Measurements from ENCODE around the gene GNG3. TPM values are rescaled to one million over a fixed set of nuclear protein-coding genes. Genes with fewer than 3 reads are reported as not detected.
A peak's percentile ranks its signal among the peaks of the same experiment; 100 is the strongest.
"Not testable (repeated sequence)": the region's sequence is repeated elsewhere in the genome, so short reads cannot be mapped to it uniquely, and the experiment has no call there.

The GNG3 gene
- total RNA-seq, 3 donors from 2014 or later = 0.35 to 5.2 (median 0.92) TPM

- intact Hi-C loops (cut with DNase I, micrococcal nuclease) = no loop called here
- Histone ChIP-seq H3K9me3 (no peaks in the 10 kb centered on the region), H3K4me3 (peak overlapping the region; percentile 90), H3K36me3 (ENCODE audit: low read depth) (peaks cover 8% of the 10 kb centered on the region), H3K4me1 (ENCODE audit: low read depth) (peaks cover 35% of the 10 kb centered on the region)
- ATAC-seq (peak; percentile 31), DNase-seq (no peak)
- TF ChIP-seq, protein P1, sequence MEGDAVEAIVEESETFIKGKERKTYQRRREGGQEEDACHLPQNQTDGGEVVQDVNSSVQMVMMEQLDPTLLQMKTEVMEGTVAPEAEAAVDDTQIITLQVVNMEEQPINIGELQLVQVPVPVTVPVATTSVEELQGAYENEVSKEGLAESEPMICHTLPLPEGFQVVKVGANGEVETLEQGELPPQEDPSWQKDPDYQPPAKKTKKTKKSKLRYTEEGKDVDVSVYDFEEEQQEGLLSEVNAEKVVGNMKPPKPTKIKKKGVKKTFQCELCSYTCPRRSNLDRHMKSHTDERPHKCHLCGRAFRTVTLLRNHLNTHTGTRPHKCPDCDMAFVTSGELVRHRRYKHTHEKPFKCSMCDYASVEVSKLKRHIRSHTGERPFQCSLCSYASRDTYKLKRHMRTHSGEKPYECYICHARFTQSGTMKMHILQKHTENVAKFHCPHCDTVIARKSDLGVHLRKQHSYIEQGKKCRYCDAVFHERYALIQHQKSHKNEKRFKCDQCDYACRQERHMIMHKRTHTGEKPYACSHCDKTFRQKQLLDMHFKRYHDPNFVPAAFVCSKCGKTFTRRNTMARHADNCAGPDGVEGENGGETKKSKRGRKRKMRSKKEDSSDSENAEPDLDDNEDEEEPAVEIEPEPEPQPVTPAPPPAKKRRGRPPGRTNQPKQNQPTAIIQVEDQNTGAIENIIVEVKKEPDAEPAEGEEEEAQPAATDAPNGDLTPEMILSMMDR (IDR thresholded peaks at IDR 0.05) = no peak
Observed at GRCh38 chr11:62726915-62727164, 19.4 kb downstream of the GNG3 start.

DNA sequence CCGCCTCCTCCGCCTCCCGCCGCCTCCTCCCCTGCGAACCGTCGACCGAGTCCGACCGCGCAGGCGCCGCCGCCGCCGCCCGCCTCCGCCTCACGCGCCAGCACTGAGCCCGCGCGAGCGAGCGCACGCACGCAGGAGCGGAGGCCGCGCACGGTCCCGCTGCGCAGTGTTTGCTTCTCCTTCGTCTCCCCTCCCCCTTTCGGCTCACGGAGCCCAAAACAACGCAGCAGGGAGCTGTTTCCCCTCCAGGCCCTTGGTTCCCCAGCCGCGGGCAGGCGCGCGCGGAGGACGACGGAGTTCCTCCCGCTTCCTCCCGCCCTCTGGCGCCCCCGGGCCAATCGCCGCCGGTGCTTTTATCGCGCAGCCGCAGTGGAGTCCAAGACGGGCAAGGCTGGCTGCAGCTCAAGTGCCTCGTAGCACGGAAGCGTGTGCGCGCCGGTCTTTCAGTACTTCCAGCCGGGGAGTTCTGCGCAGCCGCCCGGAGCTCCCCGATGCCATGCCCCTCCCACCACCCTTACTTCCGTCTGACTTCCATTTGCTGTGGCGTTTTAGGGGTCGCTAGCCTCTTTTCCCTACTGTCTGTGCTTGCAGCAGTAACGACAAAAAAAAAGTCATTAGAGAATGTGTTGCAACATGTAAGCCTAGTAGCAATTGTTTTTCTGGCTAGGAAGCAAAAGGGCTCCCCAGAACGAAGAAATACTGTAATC is 19.8 kb downstream of the GNG3 start, which contains the start of gene HNRNPUL2:
HNRNPUL2 (minus strand) TSS at position 293 of the 707 bp plus-strand sequence. CDS start 301 bp downstream, outside the sequence.
- intact Hi-C loops (cut with DNase I, micrococcal nuclease) = no loop called here
- peaks cover 35% of the 10 kb centered on the region for H3K4me1 ChIP-seq (ENCODE audit: low read depth)
- peak; percentile 97 to 99 (median 99) for DNase-seq

GRCh38 chr11:62727872-62728170 is 20.3 kb downstream of the GNG3 start:
- intact Hi-C loops (cut with DNase I, micrococcal nuclease) = no loop called here
- ATAC-seq = peak; percentile 74
- no peaks in the 10 kb centered on the region for H3K9me3 ChIP-seq
- H3K36me3 ChIP-seq (ENCODE audit: low read depth) = no peaks in the 10 kb centered on the region
- TF ChIP-seq, protein P1 (IDR thresholded peaks at IDR 0.05) = no peak
- peak overlapping the region; percentile 90 for H3K4me3 ChIP-seq
- DNase-seq = peak in 2 of 3 donors; percentile 84 to 90
- H3K4me1 ChIP-seq (ENCODE audit: low read depth) = peaks cover 35% of the 10 kb centered on the region

More for the DNA sequence above, 19.8 kb downstream of the GNG3 start, which contains the start of gene HNRNPUL2:
- Histone ChIP-seq H3K36me3 (ENCODE audit: low read depth) (peaks cover 3% of the 10 kb centered on the region), H3K4me3 (peak within 1 kb of the TSS; percentile 90), H3K9me3 (no peaks in the 10 kb centered on the region)
- ATAC-seq = peak; percentile 84
- TF ChIP-seq, protein P1 (IDR thresholded peaks at IDR 0.05) = no peak

DNA sequence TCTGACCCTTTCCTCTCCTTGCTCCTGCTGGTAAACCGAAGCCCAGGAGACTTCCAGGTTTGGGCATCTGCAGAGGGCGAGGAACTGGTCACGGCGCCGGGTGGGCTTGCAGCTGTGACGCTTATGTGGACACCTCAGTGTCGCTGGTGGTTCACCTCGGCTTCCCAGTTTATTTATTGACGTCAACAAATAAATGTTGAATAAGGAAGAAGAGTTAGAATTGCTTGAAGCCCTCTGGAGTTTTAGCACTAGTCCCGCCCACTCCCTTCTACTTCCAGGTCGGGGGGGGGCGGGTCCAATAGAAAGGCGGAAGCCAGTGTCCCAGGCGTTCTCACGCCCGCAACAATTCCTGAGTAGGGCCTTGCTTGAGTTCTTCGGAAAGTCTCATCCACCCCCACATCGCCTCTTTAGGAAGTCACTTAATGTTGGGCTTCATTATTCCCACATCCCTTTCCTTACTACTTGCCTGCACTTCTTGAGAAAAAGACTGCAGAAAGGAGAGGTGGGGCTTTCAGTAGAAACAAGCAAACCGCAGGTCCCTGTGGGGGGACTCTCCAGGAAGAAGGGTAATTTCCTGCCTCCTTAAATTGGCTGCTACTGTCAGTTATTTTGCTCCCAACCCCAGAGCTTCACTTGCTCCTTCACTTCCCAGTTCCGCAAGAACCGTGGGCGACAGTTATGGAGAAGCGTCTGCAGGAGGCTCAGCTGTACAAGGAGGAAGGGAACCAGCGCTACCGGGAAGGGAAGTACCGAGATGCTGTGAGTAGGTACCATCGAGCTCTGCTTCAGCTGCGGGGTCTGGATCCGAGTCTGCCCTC is 20.9 kb downstream of the GNG3 start, which contains the start of gene TTC9C:
TTC9C (plus strand) TSS at position 316 of the 818 bp plus-strand sequence; CDS start at position 679, 363 bp downstream.
- no peaks in the 10 kb centered on the region for H3K9me3 ChIP-seq
- TF ChIP-seq, protein P1 (IDR thresholded peaks at IDR 0.05) = no peak
- no peaks in the 10 kb centered on the region for H3K36me3 ChIP-seq (ENCODE audit: low read depth)
- DNase-seq (peak; percentile 89 to 94 (median 92)), ATAC-seq (peak; percentile 67)
- H3K4me1 ChIP-seq (ENCODE audit: low read depth) = peaks cover 35% of the 10 kb centered on the region
- intact Hi-C loops (cut with DNase I, micrococcal nuclease) = no loop called here
- H3K4me3 ChIP-seq = peak within 1 kb of the TSS; percentile 90

DNA sequence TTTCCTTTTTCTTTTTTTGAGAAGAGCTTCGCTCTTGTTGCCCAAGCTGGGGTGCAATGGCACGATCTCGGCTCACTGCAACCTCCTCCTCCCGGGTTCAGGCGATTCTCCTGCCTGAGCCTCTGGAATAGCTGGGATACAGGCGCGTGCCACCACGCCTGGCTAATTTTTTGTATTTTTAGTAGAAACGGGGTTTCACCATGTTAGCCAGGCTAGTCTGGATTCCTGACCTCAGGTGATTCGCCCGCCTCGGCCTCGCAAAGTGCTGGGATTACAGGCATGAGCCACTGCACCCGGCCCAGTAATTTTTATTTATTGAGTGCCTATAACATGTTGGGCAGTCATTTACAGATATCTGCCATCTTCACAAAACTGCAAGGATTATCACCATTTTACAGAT is 22.6 kb downstream of the GNG3 start:
- H3K9me3 ChIP-seq; DNase-seq; ATAC-seq; intact Hi-C loops (cut with DNase I, micrococcal nuclease); H3K4me3 ChIP-seq; H3K36me3 ChIP-seq (ENCODE audit: low read depth): not testable (repeated sequence)
- peaks cover 23% of the 10 kb centered on the region for H3K4me1 ChIP-seq (ENCODE audit: low read depth)

GRCh38 chr11:62732830-62733229 is 25.4 kb downstream of the GNG3 start:
- intact Hi-C loops (cut with DNase I, micrococcal nuclease) = no loop called here
- ATAC-seq (no peak), DNase-seq (no peak)
- TF ChIP-seq, protein P1 (IDR thresholded peaks at IDR 0.05) = no peak
- peaks cover 18% of the 10 kb centered on the region for H3K4me1 ChIP-seq (ENCODE audit: low read depth)
- H3K4me3 ChIP-seq = no peak overlapping the region
- no peaks in the 10 kb centered on the region for H3K9me3 ChIP-seq
- H3K36me3 ChIP-seq (ENCODE audit: low read depth) = peaks cover 4% of the 10 kb centered on the region

Data from mucosa of descending colon (tissue), 3 donors.